ENCODE measurements around the gene ATP2B3.

DNA sequence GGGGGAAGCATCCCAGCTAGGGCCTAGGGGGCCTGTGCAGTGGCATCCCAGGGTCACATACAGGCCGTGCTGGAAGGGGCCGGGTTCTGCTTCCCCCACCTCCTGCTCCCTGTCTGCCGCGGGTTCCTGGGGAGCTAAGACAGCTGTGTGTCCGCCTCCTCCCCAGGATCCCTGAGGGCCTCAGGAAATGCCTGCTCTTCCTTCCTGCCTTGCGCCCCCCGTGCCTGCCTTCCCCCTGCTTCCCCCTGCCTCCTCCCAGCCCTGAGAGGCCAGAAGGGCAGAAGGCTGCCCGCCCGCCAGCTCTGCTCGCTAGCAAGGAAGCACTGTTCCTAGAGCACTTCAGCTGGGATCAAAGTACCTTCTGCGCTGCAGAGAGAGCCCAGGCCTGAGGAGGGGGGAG lies 25.5 kb upstream of the ATP2B3 start:
- TF ChIP-seq, protein P1, sequence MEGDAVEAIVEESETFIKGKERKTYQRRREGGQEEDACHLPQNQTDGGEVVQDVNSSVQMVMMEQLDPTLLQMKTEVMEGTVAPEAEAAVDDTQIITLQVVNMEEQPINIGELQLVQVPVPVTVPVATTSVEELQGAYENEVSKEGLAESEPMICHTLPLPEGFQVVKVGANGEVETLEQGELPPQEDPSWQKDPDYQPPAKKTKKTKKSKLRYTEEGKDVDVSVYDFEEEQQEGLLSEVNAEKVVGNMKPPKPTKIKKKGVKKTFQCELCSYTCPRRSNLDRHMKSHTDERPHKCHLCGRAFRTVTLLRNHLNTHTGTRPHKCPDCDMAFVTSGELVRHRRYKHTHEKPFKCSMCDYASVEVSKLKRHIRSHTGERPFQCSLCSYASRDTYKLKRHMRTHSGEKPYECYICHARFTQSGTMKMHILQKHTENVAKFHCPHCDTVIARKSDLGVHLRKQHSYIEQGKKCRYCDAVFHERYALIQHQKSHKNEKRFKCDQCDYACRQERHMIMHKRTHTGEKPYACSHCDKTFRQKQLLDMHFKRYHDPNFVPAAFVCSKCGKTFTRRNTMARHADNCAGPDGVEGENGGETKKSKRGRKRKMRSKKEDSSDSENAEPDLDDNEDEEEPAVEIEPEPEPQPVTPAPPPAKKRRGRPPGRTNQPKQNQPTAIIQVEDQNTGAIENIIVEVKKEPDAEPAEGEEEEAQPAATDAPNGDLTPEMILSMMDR (IDR thresholded peaks at IDR 0.05), result no peak
- no peak for TF ChIP-seq POLR2A (IDR thresholded peaks at IDR 0.05)
